MM.1S (cell line): ENCODE results near the gene MAGI2.

Experiments used
- EZH2phosphoT487 ChIP-seq: fragments of 300-600 bp; sonication (generic); IDR thresholded peaks from 2 replicates; pipeline ENCODE4 v1.6.1; 2018; ENCODE audit warnings: antibody characterized with exemption, low read length
- TF ChIP-seq, protein P1 (sequence below): fragments of 300-600 bp; sonication (generic); IDR thresholded peaks from 2 replicates; pipeline ENCODE4 v1.5.1; 2016; ENCODE audit warnings: antibody characterized with exemption, low read length, mixed read lengths

DNA sequence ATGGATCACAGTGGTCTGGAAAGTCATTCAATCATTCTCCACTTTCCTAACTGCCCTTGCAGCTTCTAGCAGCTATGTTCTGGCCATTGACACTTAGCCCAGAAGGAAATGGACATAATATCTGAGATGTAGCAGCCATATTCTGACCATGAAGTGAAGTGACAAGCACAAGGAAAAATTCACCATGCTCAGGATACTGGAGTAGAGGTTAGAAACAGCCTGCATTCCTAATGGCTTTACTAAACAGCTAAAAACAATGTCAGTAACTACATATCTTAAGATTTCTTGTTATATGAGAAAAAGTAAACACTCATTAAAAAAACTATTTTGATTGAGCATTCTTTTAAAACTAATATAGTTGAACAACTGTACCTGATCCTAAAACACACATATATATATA is 443.8 kb downstream of the MAGI2 start:
- TF ChIP-seq, protein P1, sequence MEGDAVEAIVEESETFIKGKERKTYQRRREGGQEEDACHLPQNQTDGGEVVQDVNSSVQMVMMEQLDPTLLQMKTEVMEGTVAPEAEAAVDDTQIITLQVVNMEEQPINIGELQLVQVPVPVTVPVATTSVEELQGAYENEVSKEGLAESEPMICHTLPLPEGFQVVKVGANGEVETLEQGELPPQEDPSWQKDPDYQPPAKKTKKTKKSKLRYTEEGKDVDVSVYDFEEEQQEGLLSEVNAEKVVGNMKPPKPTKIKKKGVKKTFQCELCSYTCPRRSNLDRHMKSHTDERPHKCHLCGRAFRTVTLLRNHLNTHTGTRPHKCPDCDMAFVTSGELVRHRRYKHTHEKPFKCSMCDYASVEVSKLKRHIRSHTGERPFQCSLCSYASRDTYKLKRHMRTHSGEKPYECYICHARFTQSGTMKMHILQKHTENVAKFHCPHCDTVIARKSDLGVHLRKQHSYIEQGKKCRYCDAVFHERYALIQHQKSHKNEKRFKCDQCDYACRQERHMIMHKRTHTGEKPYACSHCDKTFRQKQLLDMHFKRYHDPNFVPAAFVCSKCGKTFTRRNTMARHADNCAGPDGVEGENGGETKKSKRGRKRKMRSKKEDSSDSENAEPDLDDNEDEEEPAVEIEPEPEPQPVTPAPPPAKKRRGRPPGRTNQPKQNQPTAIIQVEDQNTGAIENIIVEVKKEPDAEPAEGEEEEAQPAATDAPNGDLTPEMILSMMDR = no peak
- TF ChIP-seq EZH2phosphoT487 = no peak
